BJ (cell line): Measurements from ENCODE around the gene CSPG5. TPM values are rescaled to one million over a fixed set of nuclear protein-coding genes. Genes with fewer than 3 reads are reported as not detected.

Experiments used
- CTCF ChIA-PET: fragments of 350-600 bp; formaldehyde crosslinking; extraction: SDS; loops from one replicate; lab custom pipeline; 2021; ENCODE audit warnings: antibody characterized with exemption, inconsistent platforms; lab: Yijun Ruan, JAX
- POLR2A ChIA-PET: fragments of 300-600 bp; sonication (Branson Sonifier 250); formaldehyde crosslinking; extraction: SDS; loops from one replicate; lab custom pipeline; 2021; ENCODE audit warnings: antibody characterized with exemption; lab: Charles Lee
- DNase-seq: peaks from one replicate; pipeline ENCODE4 v3.0.0-alpha.2; 2011; ENCODE audit warnings: low read depth
- H3K27me3 ChIP-seq: 2 replicates; pipeline ENCODE4 v1.6.0; 2011; ENCODE audit warnings: low read length; ENCODE audit not compliant: control insufficient read depth, insufficient read depth
- H3K36me3 ChIP-seq: 2 replicates; pipeline ENCODE4 v1.5.1; 2011; ENCODE audit warnings: low read length; ENCODE audit not compliant: control insufficient read depth, insufficient read depth
- H3K4me3 ChIP-seq: 2 replicates; pipeline ENCODE4 v1.5.1; 2011; ENCODE audit warnings: low read depth, mild to moderate bottlenecking, control low read depth, low read length
- CTCF ChIP-seq: IDR thresholded peaks from 2 replicates; pipeline ENCODE4 v1.5.1; 2011; ENCODE audit warnings: low read depth, mild to moderate bottlenecking, control low read depth, inconsistent platforms, low read length, moderate library complexity; ENCODE audit not compliant: insufficient read depth
- polyA plus RNA-seq: library from polyadenylated mRNA; depleted of rRNA; stranded (reverse); fragments of >200 nt; gene quantifications from 2 replicates; pipeline ENCODE4 v1.2.3, GENCODE V29; 2011; rRNA removed
- small RNA-seq: library from RNA; depleted of rRNA; stranded (forward); fragments of <200 nt; gene quantifications from one replicate; pipeline ENCODE3, GENCODE V24; 2012; ENCODE audit warnings: low replicate concordance, low read depth; ENCODE audit not compliant: insufficient read length

CSPG5 gene
- polyA plus RNA-seq, 1 experiment = 0.04 TPM

- Histone ChIP-seq H3K36me3 (peaks cover 8% of the 10 kb centered on the region; the same call in 1 of the 2 replicates), H3K27me3 (no peaks in the 10 kb centered on the region), H3K4me3 (peak within 1 kb of the TSS; percentile 46)
- peak; percentile 76 for DNase-seq
- POLR2A ChIA-PET = no interaction called here
- CTCF ChIA-PET = interaction anchor here (0.7 to 1.2 kb wide), 5 partner anchors 9 to 92 kb away, joined by 3 to 8 read pairs (median 3); no protein-coding TSS in a partner anchor
- peak; percentile 61 for TF ChIP-seq CTCF
Observed at GRCh38 chr3:47513125-47513929, 65.3 kb downstream of the CSPG5 start, which contains the start of gene ELP6. TSS of gene ELP6 (minus strand) at chr3:47513712. CDS start at chr3:47513590, 122 bp downstream.

- ChIA-PET CTCF (interaction anchor here (0.7 to 1.3 kb wide), 6 partner anchors 10 to 91 kb away, joined by 3 to 8 read pairs (median 3); partner anchors contain the start of gene SCAP), POLR2A (no interaction called here)
- DNase-seq = no peak
- H3K4me3 ChIP-seq = peak overlapping the region; percentile 46
- TF ChIP-seq CTCF = no peak
- peaks cover 8% of the 10 kb centered on the region; the same call in 1 of the 2 replicates for H3K36me3 ChIP-seq
- no peaks in the 10 kb centered on the region for H3K27me3 ChIP-seq
Observed at GRCh38 chr3:47512416-47513124, 66.1 kb downstream of the CSPG5 start.

Small RNAs within 50 kb of the gene (small RNA-seq; reads per million reads assigned to genes)
- not detected for gene RN7SL870P

Other genes starting within 250 kb of the CSPG5 start
- gene PTPN23, start 197.8 kb downstream of the CSPG5 start, polyA plus RNA-seq = 2.1 and 2.5 TPM in 2 replicates
- 17.3 and 30.2 TPM in 2 replicates for gene SCAP, start 102.9 kb downstream of the CSPG5 start, polyA plus RNA-seq
- gene ELP6, start 65.2 kb downstream of the CSPG5 start, polyA plus RNA-seq = 65.1 and 66.8 TPM in 2 replicates
- 14.8 and 25.8 TPM in 2 replicates for gene SMARCC1, start 203.0 kb upstream of the CSPG5 start, polyA plus RNA-seq
- 31.8 and 53.4 TPM in 2 replicates for gene DHX30, start 224.3 kb upstream of the CSPG5 start, polyA plus RNA-seq